Stimulated activated CD8-positive, alpha-beta memory T cell treated with anti-CD3 and anti-CD28 coated beads, Interleukin-15, amount 100 ng/mL, for 1 hour (primary cell): ENCODE data around the gene KRTAP10-5.
"Not testable (repeated sequence)": the region's sequence is repeated elsewhere in the genome, so short reads cannot be mapped to it uniquely, and the experiment has no call there.

ENCODE experiments used
- DNase-seq: peaks from one replicate; pipeline ENCODE4 v3.0.0-alpha.2; 2020; ENCODE audit warnings: low read depth

Gene KRTAP10-5

GRCh38 chr21:44580231-44580821 is at the start of gene KRTAP10-5:
Gene KRTAP10-5 (minus strand): TSS chr21:44580604. CDS start chr21:44580578, 26 bp downstream.
- not testable (repeated sequence) for DNase-seq

GRCh38 chr21:44628707-44629391 is 48.4 kb upstream of the KRTAP10-5 start:
- no peak for DNase-seq

DNA sequence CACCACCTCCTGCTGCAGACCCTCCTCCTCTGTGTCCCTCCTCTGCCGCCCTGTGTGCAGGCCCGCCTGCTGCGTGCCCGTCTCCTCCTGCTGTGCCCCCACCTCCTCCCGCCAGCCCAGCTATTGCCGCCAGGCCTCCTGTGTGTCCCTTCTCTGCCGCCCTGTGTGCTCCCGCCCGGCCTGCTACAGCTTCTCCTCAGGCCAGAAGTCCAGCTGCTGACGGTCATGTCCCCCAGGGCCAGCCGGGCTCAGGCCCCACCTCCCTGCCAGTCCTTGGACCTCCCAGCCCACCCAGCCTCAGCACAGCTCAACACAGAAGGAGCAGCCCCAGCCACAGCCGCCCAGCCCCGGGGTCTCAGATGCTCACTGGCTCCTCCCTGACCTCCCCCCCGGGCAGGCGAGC is 47.4 kb upstream of the KRTAP10-5 start:
- not testable (repeated sequence) for DNase-seq

DNA sequence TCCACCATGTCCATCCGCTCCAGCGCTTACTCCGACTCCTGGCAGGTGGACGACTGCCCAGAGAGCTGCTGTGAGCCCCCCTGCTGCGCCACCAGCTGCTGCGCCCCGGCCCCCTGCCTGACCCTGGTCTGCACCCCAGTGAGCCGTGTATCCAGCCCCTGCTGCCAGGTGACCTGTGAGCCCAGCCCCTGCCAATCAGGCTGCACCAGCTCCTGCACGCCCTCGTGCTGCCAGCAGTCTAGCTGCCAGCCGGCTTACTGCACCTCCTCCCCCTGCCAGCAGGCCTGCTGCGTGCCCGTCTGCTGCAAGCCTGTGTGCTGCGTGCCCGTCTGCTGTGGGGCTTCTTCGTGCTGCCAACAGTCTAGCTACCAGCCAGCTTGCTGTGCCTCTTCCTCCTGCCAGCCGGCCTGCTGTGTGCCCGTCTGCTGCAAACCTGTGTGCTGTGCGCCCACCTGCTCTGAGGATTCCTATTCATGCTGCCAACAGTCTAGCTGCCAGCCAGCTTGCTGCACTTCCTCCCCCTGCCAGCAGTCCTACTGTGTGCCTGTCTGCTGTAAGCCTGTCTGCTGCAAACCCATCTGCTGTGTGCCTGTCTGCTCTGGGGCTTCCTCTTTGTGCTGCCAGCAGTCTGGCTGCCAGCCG is 46.9 kb upstream of the KRTAP10-5 start:
- not testable (repeated sequence) for DNase-seq

GRCh38 chr21:44626673-44627143 is 46.3 kb upstream of the KRTAP10-5 start, which contains the start of gene KRTAP10-9:
Gene KRTAP10-9 (plus strand): TSS chr21:44627093. CDS start chr21:44627172, 79 bp downstream.
- no peak for DNase-seq

DNA sequence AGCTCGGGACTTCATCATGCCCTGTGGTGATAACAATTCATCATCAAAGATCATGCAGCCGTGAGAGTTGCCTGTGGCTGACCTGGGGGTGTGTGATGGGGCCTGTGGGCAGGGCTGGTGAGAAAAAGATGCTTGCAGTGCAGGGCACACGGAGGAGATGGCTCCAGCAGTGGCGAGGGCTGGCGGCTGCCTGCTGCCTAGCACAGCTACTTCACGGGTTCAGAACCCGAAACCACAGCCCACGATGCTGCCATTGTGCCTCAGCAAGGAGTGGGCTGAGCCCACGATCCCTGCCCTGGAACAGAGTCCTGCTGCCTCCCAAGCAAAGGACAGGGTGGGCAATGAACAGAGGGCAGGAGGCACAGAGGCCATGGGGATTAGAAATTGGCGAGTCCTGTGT is 45.9 kb upstream of the KRTAP10-5 start:
- no peak for DNase-seq

DNA sequence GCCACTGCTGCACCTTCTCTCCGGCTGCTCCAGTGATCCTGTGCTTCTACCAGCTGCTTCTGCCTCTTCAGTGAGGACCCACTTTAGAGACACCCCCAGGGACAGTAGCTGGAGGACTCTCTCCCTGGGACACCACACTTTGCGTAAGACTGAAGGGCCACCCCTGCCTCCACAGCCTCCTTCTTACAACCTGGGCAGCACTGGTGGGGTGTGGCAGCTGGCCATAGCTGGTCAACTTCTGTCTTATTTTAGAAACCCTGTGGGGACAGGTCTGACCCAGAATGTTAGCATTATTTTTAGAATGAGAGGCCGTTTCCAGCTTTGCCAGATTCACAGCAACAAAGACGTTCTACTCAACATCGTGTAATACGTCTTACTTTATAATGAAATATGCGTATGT is 45.4 kb upstream of the KRTAP10-5 start:
- DNase-seq, result no peak

- no peak for DNase-seq
Observed at GRCh38 chr21:44623575-44623974, 43.2 kb upstream of the KRTAP10-5 start.

GRCh38 chr21:44619886-44620285 is 39.5 kb upstream of the KRTAP10-5 start:
- no peak for DNase-seq

DNA sequence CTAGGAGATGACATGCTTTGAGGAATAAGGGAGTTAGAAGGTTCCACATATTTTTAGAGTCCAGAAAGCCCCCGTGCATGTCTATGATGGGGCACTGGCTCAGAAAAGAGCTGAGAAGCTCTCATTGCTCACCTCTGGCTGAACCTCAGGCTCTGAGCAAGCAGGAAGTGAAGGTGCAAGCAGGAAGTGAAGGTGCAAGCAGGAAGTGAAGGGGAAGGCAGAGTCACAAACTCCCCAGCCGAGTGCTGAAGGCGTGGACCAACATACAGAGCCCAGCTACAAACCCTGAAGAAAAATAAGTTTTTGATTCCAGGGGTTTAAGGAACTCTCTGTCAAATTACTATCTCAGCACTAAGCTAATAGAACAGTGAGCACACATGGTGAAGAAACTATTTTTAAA is 38.5 kb upstream of the KRTAP10-5 start:
- peak; percentile 14 for DNase-seq

DNA sequence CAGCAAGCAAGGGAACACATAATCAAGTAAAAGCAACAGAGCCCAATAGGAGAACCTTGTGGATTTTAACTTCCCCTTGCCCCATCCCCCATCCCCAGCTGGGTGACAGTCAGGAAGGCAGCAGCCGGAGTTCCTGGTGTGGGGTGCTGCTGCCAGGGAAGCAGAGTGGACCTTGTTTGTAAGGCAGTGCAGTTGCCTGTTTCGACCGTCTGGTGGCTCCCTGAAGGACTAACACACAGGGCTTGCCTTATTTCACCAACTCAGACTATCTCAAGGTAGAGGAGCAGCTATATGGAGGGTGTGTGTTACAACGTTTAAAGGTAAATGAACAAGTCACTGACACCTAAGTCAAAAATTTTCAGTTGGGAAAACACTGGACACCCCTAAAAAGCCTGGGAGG is 38.1 kb upstream of the KRTAP10-5 start:
- no peak for DNase-seq

DNA sequence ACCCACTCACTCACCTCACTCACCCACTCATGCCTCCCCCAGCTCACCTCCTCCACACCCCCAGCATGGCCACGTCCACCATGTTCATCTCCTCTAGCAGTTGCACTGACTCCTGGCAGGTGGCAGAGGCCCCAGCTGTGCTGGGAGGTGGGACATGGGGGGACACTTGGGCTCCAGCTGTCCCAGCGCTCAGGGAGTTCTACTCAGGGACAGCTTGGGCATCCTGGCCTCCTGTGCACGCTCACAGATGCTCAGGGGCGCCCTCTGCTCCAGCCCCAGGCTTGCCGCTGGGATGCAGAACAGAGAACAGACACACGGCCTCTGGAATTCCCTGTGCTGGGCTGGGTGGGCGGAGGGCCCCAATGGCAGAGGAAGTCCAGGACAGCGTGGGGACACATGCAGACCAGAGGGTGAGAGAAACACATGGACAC is 36.7 kb upstream of the KRTAP10-5 start:
- DNase-seq, result no peak

DNA sequence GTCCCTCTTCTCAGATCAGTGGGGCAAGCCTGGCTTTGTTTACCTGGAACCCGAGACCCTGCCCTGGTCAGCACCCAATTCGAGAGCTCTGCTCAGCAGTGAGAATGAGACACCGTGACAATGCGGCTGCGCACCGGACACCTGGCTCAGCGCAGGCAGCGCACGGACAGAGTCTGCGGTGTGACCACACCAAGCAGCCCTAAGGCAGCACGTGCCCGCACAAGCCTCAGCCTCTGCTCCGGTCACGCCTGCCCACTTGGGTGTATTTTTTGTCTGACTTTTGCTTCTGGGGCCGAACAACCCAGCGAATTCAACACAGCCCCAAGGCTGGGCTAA is 36.2 kb upstream of the KRTAP10-5 start:
- no peak for DNase-seq

DNA sequence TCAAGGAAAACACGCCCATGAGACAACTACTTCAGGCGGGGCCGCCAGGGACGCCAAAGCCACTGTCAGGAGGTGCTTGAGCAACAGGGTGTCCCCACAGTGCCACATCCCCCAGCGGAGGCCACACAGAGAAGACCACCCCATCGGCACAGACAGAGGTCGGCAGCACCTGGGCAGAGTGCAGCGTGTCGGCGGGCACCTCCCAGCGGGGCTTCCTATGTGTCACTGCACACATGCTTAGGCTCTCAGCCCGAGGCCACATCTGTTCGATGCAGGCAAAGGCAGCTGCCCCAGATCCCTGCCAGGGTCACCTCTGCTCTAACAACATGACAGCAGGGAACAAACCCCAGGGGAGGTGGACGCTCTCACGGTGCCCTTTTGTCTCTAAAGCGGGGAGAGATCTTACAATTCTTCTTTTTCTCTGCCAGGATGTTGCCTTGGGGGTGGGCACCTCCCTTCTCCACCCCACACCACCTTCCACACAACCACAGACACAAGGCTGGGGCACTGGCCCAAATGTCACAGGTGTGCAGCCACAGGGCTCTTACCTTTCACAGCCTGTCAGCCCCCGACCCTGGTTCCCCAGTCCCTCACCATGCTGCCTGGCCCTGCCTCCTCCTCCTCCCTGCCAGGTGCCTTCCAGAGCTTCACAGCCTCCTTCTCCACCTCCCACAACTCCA is 35.6 kb upstream of the KRTAP10-5 start:
- no peak for DNase-seq

- DNase-seq, result no peak
Observed at GRCh38 chr21:44615466-44615865, 35.1 kb upstream of the KRTAP10-5 start.

GRCh38 chr21:44614961-44615391 is 34.6 kb upstream of the KRTAP10-5 start:
- no peak for DNase-seq

GRCh38 chr21:44614161-44614631 is 33.8 kb upstream of the KRTAP10-5 start:
- no peak for DNase-seq

- no peak for DNase-seq
Observed at GRCh38 chr21:44613386-44614155, 33.2 kb upstream of the KRTAP10-5 start.

DNA sequence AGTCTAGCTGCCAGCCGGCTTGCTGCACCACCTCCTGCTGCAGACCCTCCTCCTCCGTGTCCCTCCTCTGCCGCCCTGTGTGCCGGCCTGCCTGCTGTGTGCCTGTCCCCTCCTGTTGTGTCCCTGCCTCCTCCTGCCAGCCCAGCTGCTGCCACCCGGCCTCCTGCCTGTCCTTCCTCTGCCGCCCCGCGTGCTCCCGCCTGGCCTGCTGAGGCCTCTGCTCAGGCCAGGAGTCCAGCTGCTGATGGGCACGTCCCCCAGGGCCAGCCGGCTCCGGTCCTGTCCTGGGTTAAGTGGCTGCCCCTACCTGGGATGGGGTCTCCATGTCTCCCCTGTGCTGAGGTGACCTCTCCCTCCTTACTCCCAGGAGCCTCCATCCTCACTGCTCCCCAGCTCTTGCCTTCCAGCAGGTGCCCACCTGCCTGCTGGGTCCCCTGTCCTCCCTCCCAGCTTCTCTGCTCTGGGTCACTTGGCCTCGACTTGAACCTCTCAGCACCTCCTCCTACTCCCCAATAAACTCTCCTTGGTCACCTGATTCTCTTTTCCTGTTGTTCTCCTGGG is 32.3 kb upstream of the KRTAP10-5 start:
- DNase-seq, result no peak

DNA sequence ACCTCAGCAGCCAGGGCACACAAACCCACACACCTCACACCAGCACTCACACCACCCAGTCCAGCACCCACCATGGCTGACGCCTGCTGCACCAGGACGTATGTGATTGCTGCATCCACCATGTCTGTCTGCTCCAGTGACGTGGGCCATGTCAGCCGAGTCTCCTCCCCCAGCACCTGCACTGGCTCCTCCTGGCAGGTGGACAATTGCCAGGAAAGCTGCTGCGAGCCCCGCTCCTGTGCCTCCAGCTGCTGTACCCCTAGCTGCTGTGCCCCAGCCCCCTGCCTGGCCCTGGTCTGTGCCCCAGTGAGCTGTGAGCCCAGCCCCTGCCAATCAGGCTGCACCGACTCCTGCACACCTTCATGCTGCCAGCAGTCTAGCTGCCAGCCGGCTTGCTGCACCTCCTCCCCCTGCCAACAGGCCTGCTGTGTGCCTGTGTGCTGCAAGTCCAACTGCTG is 31.7 kb upstream of the KRTAP10-5 start, which contains the start of gene KRTAP10-8:
Gene KRTAP10-8, plus strand, starts transcription at position 51 of the 458 bp plus-strand sequence. Its CDS starts 22 bp downstream, at position 73.
- DNase-seq, result no peak

GRCh38 chr21:44611551-44611950 is 31.1 kb upstream of the KRTAP10-5 start:
- DNase-seq, result no peak
